ENCODE results near the gene PCBP2.
"Not testable (repeated sequence)": the region's sequence is repeated elsewhere in the genome, so short reads cannot be mapped to it uniquely, and the experiment has no call there.

Gene PCBP2

DNA sequence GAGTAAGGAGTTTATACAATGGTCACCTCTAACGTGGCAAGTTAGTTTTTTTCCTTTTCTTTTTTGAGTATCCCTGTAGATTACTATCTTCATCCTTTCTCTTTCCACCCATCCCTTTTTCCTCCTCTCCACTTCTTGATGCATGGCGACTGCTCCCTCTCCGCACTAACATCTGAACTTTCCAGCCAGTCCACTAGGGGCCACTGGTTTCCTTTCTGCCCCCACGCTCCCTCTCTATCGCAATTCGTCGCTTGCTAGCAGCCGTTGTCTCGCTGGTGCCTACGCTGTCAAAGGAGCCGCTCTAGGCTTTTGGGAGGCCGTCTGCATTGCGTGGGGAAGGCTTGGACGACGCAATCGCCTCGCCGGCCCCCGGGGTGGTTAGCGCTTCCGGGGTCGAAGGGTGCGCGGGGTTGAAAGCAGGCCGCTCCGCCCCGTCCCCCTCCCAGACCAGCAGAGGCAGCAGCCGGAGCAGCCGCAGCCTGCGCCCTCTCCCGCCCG lies at the start of gene PCBP2:
Gene PCBP2 (plus strand): TSS at position 442 of the 498 bp plus-strand sequence. CDS start 2,699 bp downstream, outside the sequence.
- peak within 1 kb of the TSS; percentile 94 for H3K4me3 Mint-ChIP-seq
- H3K36me3 Mint-ChIP-seq (ENCODE audit: low read depth): peaks cover 58% of the 10 kb centered on the region
- H3K9me3 Mint-ChIP-seq: no peaks in the 10 kb centered on the region

DNA sequence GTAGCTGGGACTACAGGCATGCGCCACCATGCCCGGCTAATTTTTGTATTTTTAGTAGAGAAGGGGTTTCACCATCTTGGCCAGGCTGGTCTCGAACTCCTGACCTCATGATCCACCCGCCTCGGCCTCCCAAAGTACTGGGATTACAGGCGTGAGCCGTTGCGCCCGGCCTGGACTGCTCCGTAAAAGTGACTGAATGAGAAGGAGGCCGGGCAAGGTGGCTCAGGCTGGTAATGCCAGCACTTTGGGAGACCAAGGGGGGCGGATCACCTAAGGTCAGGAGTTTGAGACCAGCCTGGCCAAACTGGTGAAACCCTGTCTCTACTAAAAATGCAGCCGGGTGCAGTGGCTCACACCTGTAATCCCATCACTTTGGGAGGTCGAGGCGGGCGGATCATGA lies 49.6 kb upstream of the PCBP2 start:
- H3K27ac Mint-ChIP-seq; H3K27me3 Mint-ChIP-seq; H3K4me1 Mint-ChIP-seq (ENCODE audit: low read depth); H3K9me3 Mint-ChIP-seq; H3K4me3 Mint-ChIP-seq: not testable (repeated sequence)
- peaks cover 32% of the 10 kb centered on the region for H3K36me3 Mint-ChIP-seq (ENCODE audit: low read depth)

More for the DNA sequence above, at the start of gene PCBP2:
- no peaks in the 10 kb centered on the region for H3K27me3 Mint-ChIP-seq
- peak within 1 kb of the TSS; percentile 99 for H3K27ac Mint-ChIP-seq
- H3K4me1 Mint-ChIP-seq (ENCODE audit: low read depth): peaks cover 46% of the 10 kb centered on the region

DNA sequence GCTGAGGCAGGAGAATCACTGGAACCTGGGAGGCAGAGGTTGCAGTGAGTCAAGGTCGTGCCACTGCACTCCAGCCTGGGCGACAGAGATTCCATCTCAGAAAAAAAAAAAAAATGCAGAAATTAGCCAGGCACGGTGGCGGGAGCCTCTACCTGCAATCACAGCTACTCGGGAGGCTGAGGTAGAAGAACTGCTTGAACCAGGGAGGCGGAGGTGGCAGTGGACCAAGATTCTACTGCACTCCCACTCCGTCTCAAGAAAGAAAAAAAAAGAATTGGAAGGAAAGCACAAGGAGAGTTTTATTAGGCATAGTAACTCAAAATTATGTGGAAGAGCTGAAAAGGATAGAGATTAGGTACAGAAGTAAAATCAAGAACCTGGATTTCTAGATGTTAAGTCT lies 49.0 kb upstream of the PCBP2 start:
- peaks cover 32% of the 10 kb centered on the region for H3K36me3 Mint-ChIP-seq (ENCODE audit: low read depth)
- H3K27me3 Mint-ChIP-seq: no peaks in the 10 kb centered on the region
- H3K27ac Mint-ChIP-seq: no peak overlapping the region
- no peak overlapping the region for H3K4me3 Mint-ChIP-seq
- H3K4me1 Mint-ChIP-seq (ENCODE audit: low read depth): no peaks in the 10 kb centered on the region
- H3K9me3 Mint-ChIP-seq: no peaks in the 10 kb centered on the region

DNA sequence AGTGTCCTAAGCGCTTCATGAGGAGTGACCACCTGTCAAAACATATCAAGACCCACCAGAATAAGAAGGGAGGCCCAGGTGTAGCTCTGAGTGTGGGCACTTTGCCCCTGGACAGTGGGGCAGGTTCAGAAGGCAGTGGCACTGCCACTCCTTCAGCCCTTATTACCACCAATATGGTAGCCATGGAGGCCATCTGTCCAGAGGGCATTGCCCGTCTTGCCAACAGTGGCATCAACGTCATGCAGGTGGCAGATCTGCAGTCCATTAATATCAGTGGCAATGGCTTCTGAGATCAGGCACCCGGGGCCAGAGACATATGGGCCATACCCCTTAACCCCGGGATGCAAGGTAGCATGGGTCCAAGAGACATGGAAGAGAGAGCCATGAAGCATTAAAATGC lies 41.0 kb upstream of the PCBP2 start:
- Mint-ChIP-seq H3K27me3 (no peaks in the 10 kb centered on the region), H3K4me3 (no peak overlapping the region), H3K4me1 (ENCODE audit: low read depth) (peaks cover 43% of the 10 kb centered on the region), H3K9me3 (no peaks in the 10 kb centered on the region), H3K36me3 (ENCODE audit: low read depth) (peaks cover 46% of the 10 kb centered on the region), H3K27ac (no peak overlapping the region)

DNA sequence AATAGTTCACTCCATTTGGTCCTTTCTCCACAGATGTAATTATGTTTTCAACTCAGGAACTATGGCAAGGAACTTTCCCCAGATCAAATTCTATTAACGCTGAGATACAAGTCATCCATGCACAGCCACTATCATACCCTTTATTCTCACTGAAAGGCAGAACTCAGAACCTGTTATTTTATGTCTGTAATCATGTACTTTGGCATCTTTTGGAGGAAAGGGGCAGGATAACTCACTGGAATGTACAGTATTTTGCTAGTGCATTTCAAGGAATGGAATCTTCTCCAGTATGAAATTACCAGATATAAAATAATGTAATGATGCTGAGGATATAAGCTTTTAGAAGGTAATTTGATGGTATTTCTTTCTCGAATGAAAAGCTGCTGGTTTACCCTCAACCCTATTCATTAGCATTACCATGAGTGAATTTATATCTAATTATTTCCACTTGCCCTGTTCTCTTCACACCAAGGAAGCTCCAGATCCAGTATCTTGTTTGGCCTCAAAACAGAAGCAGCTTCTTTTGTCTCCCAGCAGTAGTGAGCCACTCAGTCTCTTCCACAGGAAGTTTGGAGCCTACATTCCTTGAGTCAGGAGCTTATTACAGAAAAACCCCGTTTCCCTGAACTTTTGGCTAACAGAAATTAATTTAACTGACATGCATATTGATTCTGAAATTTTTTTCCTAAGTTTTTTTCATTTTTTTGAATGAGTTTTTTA lies 38.3 kb upstream of the PCBP2 start:
- H3K4me1 Mint-ChIP-seq (ENCODE audit: low read depth): peaks cover 69% of the 10 kb centered on the region
- H3K4me3 Mint-ChIP-seq: no peak overlapping the region
- H3K36me3 Mint-ChIP-seq (ENCODE audit: low read depth): peaks cover 44% of the 10 kb centered on the region

DNA sequence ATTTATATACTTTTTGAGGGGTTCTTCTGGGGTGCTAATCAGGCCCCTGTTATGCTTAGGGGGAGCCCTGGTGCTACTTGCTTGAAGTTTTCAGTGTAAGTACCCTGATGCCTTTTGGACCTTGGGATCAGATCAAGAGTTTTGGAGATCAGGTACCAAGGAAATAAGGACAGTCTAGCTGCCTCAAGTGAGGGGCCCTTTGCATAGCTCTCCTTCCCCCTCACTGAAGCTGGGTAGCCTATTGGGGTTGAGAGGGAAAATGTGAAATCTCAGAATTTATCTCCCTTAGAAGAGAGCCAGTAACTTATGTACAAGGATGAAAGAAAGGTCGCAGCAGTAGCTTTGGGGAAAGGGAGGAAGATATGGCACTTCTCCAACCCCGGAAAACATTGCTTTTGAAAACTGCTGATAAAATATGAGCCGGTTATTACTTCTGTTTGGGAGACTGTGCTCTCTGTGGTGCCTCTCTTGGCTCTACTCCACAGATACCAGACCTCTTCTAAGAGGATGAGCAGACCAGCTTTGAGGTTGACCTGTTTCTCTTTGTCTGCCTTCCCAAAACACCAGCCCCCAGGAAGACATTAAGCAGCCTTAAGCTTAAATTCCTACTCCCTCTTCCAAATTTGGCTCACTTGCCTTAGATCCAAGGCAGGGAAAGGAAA lies 37.0 kb upstream of the PCBP2 start:
- Mint-ChIP-seq H3K27me3 (no peaks in the 10 kb centered on the region), H3K4me1 (ENCODE audit: low read depth) (peaks cover 79% of the 10 kb centered on the region), H3K36me3 (ENCODE audit: low read depth) (peaks cover 36% of the 10 kb centered on the region), H3K27ac (no peak overlapping the region), H3K4me3 (no peak overlapping the region), H3K9me3 (no peaks in the 10 kb centered on the region)

More for the DNA sequence above, 38.3 kb upstream of the PCBP2 start:
- H3K27me3 Mint-ChIP-seq: no peaks in the 10 kb centered on the region
- H3K27ac Mint-ChIP-seq: peak overlapping the region; percentile 60
- no peaks in the 10 kb centered on the region for H3K9me3 Mint-ChIP-seq

DNA sequence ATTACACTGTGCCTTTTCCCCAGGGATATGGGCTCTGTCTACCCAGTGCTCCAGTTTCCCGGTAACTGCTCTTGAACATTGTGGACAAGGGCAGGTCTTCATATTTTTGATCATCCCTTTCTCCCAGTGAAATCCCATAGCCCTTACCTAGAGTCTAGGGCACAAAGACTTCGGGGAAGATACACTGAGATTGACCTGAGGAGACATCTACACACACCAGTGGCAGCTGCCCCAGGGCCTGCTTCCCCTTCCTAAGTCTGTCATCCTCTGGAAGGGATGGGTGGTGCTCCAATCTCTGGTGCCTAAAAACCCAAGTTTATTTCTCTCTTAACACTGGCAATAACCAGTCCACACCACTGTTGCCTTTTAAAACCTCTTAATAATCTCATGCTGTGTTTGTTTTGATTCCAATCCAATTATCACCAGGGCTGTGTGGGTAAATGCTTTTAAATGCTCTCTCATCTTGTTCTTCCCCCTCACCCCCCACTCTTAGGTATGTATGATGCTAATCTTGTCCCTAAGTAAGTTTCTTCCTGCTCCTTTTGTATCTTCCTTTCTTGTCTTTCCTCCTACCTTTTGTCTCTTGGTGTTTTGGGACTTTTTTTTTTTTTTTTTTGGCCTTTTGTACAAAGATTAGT lies 36.0 kb upstream of the PCBP2 start:
- H3K4me3 Mint-ChIP-seq, H3K27me3 Mint-ChIP-seq, H3K9me3 Mint-ChIP-seq: not testable (repeated sequence)
- Mint-ChIP-seq H3K36me3 (ENCODE audit: low read depth) (peaks cover 29% of the 10 kb centered on the region), H3K27ac (peak overlapping the region; percentile 11), H3K4me1 (ENCODE audit: low read depth) (peaks cover 82% of the 10 kb centered on the region)

DNA sequence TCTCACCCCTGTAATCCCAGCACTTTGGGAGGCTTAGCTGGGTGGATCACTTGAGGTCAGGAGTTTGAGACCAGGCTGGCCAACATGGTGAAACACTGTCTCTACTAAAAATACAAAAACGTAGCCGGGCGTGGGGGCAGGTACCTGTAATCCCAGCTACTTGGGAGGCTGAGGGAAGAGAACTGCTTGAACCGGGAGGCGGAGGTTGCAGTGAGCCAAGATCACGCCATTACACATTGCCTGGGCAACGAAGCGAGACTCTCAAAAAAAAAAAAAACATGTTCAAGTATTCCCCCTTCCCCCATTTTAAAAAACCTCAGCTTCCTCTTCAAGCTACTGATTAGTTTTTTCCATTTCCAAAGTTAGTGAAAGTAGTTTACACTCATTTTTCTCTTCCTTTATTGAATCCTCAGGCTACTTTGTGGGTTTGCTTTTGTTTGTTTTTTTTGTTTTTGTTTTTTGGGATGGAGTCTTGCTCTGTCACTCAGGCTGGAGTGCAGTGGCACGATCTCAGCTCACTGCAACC lies 34.5 kb upstream of the PCBP2 start:
- H3K36me3 Mint-ChIP-seq (ENCODE audit: low read depth): peaks cover 17% of the 10 kb centered on the region
- peak overlapping the region; percentile 88 for H3K27ac Mint-ChIP-seq
- not testable (repeated sequence) for H3K27me3 Mint-ChIP-seq, H3K9me3 Mint-ChIP-seq
- peak overlapping the region; percentile 48 for H3K4me3 Mint-ChIP-seq
- peaks cover 81% of the 10 kb centered on the region for H3K4me1 Mint-ChIP-seq (ENCODE audit: low read depth)

DNA sequence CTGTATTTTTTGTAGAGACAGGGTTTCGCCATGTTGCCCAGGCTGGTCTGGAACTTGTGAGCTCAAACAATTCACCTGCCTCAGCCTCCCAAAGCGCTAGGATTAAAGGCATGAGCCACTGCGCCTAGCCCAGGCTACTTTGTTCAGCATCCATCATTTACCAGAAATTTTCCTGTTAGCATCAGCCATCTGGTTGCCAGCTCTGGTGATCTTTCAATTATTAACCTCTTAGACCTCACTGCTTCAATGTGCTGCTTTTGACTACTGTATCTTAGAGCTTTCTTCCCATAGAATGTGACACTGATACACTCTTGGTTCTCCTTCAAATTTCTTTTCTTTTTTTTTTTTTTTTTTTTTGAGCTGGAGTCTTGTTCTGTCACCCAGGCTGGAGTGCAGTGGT lies 33.7 kb upstream of the PCBP2 start:
- Mint-ChIP-seq H3K9me3 (no peaks in the 10 kb centered on the region), H3K4me1 (ENCODE audit: low read depth) (peaks cover 72% of the 10 kb centered on the region), H3K4me3 (no peak overlapping the region), H3K36me3 (ENCODE audit: low read depth) (peaks cover 8% of the 10 kb centered on the region), H3K27me3 (no peaks in the 10 kb centered on the region), H3K27ac (peak overlapping the region; percentile 88)

DNA sequence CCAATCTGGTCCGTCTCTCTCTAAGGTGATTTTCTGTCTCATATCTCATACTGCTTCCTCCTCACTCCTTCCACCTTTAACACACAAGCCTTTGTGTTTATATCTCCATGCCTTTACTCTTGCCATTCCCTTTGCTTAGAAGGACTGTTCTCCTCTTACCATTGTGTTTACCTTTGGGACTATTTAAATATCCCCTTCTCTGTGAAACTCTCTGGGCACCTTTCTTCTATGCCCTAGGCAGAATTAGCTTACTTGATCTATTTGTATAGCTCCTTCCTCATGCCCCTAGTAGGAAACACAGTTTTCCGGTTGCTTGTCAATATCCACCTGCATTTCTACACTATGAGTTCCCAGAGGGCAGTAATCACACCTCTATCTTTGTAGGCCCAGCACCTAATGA lies 32.1 kb upstream of the PCBP2 start:
- H3K4me1 Mint-ChIP-seq (ENCODE audit: low read depth): peaks cover 58% of the 10 kb centered on the region
- H3K27me3 Mint-ChIP-seq: no peaks in the 10 kb centered on the region
- peaks cover 4% of the 10 kb centered on the region for H3K36me3 Mint-ChIP-seq (ENCODE audit: low read depth)
- no peaks in the 10 kb centered on the region for H3K9me3 Mint-ChIP-seq
- peak overlapping the region; percentile 8 for H3K27ac Mint-ChIP-seq
- H3K4me3 Mint-ChIP-seq: no peak overlapping the region

DNA sequence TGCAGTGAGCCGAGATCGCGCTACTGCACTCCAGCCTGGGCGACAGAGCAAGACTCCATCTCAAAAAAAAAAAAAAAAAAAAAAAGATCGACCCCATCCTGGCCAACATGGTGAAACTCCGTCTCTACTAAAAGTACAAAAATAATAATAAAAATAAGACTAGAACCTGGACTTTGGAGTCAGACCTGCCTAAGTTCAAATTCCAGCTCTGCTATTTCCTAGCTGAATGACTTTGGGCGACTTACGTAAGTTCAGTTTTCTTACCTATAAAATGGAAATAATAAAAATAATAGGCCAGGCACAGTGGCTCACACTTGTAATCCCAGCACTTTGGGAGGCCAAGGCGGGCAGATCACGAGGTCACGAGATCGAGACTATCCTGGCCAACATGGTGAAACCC lies 29.7 kb upstream of the PCBP2 start:
- H3K27ac Mint-ChIP-seq; H3K9me3 Mint-ChIP-seq; H3K27me3 Mint-ChIP-seq; H3K4me3 Mint-ChIP-seq; H3K36me3 Mint-ChIP-seq (ENCODE audit: low read depth): not testable (repeated sequence)
- H3K4me1 Mint-ChIP-seq (ENCODE audit: low read depth): peaks cover 33% of the 10 kb centered on the region

DNA sequence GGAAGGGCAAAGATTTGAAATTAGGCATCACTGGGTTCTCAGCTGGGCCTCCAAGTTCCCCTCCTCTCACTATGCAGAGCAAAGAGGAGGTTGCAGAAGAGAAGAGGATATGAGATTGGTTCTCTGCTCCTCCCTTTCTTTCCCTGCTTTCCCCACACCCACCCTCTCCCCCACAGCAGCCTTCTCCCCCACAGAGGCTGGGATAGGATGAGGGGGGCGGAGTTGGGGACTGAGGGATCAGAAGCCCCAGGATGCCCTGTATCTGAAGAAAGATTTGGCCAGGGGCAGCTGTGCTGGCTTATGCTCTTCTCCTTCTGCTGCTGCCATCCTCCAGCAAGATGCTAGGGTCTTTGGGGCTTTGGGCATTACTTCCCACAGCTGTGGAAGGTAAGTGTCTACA lies 28.3 kb upstream of the PCBP2 start, which contains the start of gene AMHR2:
Gene AMHR2 (plus strand): TSS at position 259 of the 400 bp plus-strand sequence. CDS start 80 bp downstream, at position 339.
- Mint-ChIP-seq H3K27ac (no peak within 1 kb of the TSS), H3K4me3 (no peak within 1 kb of the TSS)

DNA sequence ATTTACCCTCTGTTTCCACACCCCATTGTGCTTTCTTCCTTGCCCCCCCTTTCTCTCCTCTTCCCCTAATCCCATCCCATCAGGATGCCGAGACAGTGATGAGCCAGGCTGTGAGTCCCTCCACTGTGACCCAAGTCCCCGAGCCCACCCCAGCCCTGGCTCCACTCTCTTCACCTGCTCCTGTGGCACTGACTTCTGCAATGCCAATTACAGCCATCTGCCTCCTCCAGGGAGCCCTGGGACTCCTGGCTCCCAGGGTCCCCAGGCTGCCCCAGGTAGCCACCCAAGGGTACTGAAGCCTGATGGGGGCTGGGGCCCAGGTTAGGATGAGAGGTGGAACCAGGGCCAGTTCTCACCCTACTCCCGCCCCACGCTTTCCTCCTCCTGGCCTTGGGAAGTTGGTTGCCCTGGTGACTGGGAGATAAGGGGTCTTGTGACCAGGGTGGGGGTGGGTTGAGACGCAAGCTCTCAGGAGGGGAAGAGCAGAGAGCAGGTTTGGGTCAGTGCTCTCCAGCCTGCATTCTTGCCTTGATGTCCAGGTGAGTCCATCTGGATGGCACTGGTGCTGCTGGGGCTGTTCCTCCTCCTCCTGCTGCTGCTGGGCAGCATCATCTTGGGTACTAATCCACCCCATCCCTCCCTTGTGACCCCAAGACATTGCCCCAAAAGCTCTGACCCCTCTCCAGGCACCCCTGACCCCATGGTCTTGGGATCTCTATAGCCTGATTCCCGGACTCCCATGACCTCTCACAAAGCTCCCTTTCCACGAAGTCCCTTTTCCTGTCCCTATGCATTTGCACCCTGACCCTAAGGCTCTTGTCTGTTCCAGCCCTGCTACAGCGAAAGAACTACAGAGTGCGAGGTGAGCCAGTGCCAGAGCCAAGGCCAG lies 27.0 kb upstream of the PCBP2 start:
- no peaks in the 10 kb centered on the region for H3K36me3 Mint-ChIP-seq (ENCODE audit: low read depth)
- H3K4me3 Mint-ChIP-seq: no peak overlapping the region
- H3K9me3 Mint-ChIP-seq: no peaks in the 10 kb centered on the region
- peaks cover 24% of the 10 kb centered on the region for H3K4me1 Mint-ChIP-seq (ENCODE audit: low read depth)
- no peaks in the 10 kb centered on the region for H3K27me3 Mint-ChIP-seq
- H3K27ac Mint-ChIP-seq: no peak overlapping the region

More for the DNA sequence above, 28.3 kb upstream of the PCBP2 start, which contains the start of gene AMHR2:
- Mint-ChIP-seq H3K4me1 (ENCODE audit: low read depth) (peaks cover 31% of the 10 kb centered on the region), H3K36me3 (ENCODE audit: low read depth) (no peaks in the 10 kb centered on the region), H3K9me3 (no peaks in the 10 kb centered on the region), H3K27me3 (no peaks in the 10 kb centered on the region)

DNA sequence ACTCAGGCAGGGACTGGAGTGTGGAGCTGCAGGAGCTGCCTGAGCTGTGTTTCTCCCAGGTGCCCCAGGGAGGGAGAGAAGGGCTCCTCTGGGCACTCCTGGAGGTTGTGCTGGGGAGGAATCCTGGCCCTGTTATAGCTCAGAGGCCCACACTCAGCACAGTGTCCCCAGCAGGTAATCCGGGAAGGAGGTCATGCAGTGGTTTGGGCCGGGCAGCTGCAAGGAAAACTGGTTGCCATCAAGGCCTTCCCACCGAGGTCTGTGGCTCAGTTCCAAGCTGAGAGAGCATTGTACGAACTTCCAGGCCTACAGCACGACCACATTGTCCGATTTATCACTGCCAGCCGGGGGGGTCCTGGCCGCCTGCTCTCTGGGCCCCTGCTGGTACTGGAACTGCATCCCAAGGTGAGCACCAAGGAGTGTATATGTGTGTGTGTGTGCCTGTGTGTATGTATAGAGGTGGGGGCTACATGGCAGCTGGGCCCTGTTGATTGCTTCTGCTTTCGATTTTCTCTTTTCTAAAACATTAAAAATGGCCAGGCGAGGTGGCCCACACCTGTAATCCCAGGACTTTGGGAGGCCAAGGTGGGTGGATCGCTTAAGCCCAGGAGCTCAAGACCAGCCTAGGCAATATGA lies 26.3 kb upstream of the PCBP2 start:
- no peaks in the 10 kb centered on the region for H3K36me3 Mint-ChIP-seq (ENCODE audit: low read depth)
- no peak overlapping the region for H3K27ac Mint-ChIP-seq
- no peaks in the 10 kb centered on the region for H3K27me3 Mint-ChIP-seq
- no peaks in the 10 kb centered on the region for H3K9me3 Mint-ChIP-seq
- H3K4me1 Mint-ChIP-seq (ENCODE audit: low read depth): peaks cover 23% of the 10 kb centered on the region
- no peak overlapping the region for H3K4me3 Mint-ChIP-seq

Data from stimulated activated naive CD8-positive, alpha-beta T cell treated with anti-CD3 and anti-CD28 coated beads, Interleukin-15, Interleukin-2, amounts not matched to agents 100 ng/mL and 50 ng/mL, for 24 hours (primary cell).